Stomach (tissue), 4 donors: ENCODE data around the gene PDE4B.

Source experiments
- POLR2A ChIP-seq, 4 donors: fragments of 450-650 bp; IDR thresholded peaks; one replicate each; pipeline ENCODE4 v1.6.1; 2016; ENCODE audit warnings: antibody characterized with exemption in 4 of 4, control low read depth in 2 of 4, mild to moderate bottlenecking in 1 of 4, moderate library complexity in 1 of 4
- TF ChIP-seq, protein P1 (sequence below), 7 experiments: fragments of 450-650 bp in 4 of 7; fragments of 200-600 bp in 3 of 7; sonication (generic) in 3 of 7; IDR thresholded peaks; one replicate each; pipeline ENCODE4 v1.5.1; 2016 to 2019; ENCODE audit warnings: antibody characterized with exemption in 7 of 7, control low read depth in 2 of 7, mild to moderate bottlenecking in 1 of 7

GRCh38 chr1:66073388-66073787, 280.7 kb downstream of the PDE4B start:
- TF ChIP-seq, protein P1, sequence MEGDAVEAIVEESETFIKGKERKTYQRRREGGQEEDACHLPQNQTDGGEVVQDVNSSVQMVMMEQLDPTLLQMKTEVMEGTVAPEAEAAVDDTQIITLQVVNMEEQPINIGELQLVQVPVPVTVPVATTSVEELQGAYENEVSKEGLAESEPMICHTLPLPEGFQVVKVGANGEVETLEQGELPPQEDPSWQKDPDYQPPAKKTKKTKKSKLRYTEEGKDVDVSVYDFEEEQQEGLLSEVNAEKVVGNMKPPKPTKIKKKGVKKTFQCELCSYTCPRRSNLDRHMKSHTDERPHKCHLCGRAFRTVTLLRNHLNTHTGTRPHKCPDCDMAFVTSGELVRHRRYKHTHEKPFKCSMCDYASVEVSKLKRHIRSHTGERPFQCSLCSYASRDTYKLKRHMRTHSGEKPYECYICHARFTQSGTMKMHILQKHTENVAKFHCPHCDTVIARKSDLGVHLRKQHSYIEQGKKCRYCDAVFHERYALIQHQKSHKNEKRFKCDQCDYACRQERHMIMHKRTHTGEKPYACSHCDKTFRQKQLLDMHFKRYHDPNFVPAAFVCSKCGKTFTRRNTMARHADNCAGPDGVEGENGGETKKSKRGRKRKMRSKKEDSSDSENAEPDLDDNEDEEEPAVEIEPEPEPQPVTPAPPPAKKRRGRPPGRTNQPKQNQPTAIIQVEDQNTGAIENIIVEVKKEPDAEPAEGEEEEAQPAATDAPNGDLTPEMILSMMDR (IDR thresholded peaks at IDR 0.05): no peak
- no peak for TF ChIP-seq POLR2A (IDR thresholded peaks at IDR 0.05)
